HPDE6-E6E7 (cell line): ENCODE measurements around the gene NKD2.

Experiments used
- DNase-seq: peaks from one replicate; pipeline ENCODE4 v3.0.0; 2011; ENCODE audit warnings: missing footprints; ENCODE audit errors: extremely low spot score

Gene NKD2

DNA sequence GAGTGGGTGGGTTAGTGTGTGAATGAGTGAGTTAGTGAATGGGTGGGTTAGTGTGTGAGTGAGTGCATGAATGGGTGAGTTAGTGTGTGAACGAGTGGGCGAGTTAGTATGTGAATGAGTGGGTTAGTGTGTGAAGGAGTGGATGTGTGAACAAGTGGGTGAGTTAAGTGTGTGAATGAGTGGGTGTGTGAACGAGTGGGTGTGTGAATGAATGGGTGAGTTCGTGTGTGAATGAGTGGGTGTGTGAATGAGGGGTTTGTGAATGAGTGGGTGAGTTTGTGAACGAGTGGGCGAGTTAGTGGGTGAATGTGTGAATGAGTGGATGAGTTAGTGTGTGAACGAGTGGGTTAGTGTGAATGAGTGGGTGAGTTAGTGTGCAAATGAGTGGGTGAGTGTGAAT, 34.0 kb downstream of the NKD2 start:
- DNase-seq: no peak

DNA sequence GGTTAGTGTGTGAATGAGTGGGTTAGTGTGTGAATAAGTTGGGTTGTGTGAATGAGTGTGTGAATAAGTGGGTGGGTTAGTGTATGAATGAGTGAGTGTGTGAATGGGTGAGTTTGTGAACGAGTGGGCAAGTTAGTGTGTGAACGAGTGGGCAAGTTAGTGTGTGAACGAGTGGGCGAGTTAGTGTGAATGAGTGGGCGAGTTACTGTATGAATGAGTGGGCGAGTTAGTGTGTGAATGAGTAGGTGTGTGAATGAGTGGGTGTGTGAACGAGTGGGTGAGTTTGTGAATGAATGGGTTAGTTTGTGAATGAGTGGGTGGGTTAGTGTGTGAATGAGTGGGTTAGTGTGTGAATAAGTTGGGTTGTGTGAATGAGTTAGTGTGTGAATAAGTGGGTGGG, 34.7 kb downstream of the NKD2 start:
- DNase-seq: no peak

DNA sequence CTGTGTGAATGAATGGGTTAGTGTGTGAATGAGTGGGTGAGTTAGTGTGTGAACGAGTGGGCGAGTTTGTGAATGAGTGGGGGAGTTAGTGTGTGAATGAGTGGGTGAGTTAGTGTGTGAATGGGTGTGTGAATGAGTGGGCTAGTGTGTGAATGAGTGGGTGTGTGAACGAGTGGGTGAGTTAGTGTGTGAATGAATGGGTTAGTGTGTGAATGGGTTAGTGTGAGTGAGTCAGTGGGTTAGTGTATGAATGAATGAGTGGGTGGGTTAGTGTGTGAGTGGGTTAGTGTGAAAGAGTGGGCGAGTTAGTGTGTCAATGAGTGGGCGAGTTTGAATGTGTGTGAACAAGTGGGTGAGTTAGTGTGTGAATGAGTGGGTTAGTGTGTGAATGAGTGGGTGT, 35.5 kb downstream of the NKD2 start:
- no peak for DNase-seq

DNA sequence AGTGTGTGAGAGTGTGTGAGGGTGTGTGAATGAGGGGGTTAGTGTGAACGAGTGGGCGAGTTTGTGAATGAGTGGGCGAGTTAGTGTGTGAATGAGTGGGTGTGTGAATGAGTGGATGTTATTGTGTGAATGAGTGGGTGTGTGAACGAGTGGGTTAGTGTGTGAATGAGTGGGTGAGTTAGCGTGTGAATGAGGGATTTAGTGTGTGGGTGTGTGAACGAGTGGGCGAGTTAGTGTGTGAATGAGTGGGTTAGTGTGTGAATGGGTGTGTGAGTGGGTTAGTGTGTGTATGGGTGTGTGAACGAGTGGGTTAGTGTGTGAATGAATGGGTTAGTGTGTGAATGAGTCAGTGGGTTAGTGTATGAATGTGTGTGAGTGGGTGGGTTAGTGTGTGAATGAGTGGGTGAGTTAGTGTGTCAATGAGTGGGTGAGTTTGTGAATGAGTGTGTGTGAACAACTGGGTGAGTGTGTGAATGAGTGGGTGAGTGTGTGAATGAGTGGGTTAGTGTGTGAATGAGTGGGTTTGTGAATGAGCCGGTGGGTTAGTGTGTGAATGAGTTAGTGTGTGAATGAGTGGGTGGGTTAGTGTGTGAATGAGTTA, 37.5 kb downstream of the NKD2 start:
- DNase-seq: no peak

DNA sequence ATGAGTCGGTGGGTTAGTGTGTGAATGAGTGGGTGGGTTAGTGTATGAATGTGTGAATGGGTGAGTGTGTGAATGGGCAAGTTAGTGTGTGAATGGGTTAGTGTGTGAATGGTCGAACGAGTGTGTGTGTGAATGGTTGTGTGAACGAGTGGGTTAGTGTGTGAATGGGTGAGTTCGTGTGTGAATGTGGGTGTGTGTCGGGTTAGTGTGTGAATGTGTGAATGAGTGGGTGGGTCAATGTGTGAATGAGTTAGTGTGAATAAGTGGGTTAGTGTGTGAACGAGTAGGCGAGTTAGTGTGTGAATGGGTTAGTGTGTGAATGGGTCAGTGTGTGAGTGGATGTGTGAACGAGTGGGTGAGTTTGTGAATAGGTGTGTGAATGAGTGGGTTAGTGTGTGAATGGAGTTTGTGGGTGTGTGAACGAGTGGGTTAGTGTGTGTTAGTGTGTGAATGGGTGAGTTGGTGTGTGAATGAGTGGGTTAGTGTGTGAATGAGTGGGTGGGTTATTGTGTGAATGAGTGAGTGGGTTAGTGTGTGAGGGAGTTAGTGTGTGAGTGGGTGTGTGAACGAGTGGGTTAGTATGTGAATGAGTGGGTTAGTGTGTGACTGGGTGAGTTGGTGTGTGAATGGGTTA, 38.8 kb downstream of the NKD2 start:
- no peak for DNase-seq

DNA sequence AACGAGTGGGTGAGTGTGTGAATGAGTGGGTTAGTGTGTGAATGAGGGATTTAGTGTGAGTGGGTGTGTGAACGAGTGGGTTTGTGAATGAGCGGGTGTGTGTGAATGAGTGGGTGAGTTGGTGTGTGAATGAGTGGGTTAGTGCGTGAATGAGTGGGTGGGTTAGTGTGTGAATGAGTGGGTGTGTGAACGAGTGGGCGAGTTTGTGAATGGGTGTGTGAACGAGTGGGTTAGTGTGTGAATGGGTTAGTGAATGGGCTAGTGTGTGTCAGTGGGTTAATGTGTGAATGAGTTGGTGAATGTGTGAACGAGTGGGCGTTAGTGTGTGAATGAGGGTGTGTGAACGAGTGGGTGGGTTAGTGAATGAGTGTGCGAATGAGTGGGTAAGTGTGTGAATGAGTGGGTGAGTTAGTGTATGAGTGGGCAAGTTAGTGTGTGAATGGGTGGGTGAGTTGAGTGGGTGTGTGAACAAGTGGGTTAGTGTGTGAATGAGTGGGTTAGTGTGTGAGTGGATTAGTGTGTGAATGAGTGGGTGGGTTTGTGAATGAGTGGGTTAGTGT, 39.6 kb downstream of the NKD2 start:
- DNase-seq: no peak

DNA sequence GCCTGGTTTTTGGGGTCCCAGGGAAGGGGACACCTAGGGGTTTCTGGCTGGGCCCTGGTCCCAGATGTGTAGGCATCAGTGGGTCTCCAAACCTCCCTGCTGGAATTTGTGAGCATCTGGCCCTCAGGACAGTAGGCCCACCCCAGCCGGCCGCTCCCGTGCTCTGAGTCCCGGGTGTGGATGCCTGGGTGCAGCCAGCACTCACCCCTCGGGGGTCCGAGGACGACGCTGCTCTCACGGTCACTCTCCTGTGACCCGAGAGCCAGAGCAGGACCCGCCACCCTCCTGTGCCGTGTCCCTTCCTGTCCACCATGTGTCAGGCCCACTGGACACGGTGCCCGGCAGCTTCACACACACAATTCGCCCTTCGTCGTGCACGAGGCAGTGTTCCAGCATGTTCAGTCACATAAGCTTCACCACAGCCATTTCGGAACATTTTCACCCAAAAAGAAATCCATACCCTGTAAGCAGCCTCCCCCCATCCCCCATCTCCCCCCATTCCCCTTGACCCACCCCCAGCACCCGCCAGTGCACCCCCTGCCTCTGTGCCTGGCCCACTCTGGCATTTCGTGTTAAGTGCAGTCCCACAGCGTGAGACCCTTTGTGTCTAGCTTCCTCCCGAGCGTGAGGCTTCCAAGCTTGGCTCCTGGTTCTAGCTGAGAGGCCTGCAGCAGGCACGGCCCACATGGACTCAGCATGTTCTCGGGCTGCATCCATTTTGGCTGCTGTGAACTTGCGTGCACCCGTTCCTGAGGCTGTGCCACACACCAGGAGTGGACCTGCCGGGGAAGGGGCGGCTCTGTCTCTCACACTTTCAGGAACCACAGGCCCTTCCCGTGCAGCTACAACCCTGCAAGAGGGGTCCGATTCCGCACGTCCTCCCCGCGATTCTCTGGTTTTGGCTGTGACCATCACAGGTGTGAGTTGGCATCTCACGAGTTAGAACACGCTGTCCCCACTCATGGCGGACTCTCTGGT, 40.5 kb downstream of the NKD2 start:
- no peak for DNase-seq

DNA sequence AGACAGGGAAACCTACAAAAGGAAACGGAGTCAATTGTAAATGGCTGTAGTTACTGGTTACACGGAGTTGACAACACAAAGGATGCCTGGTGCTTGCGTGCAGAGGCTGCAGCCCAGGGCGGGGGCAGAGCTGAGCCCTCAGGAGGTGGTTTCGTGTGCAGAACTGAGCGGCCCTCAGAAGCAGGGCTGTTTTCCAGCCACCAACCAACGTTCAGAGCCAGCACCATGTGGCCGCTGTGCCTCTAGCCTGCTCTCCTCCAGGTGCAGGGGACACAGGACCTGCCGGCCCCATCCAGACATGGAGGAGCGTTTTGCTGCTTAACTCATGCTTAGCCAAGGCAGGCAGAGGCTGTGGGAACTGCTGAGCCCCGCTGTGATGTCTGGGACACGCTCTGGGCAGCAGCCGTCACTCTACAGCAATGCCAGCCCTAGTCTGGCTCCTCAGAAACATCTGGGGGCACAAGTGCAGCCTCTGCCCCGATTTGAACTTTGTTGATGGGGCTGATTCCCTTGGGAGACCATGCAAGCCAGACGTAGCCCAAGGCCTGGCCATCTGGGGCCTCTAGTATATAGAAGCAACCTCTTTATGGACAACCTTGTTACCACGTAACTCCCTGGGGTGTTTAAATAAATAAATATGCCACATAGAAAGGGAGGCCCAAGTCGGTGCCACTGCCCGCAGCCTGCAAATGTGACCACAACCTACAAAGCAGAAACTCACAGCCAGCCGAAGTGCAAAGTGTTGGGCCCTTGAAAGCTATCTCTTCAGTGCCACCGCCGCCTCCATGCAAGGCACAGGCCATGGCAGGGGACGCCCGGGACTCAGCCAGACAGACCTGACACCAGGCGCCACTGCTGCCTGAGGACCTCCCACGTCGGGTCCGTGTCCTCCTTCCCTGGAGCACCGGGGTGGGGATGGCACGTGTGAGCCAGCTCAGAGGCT, 42.1 kb downstream of the NKD2 start:
- no peak for DNase-seq

DNA sequence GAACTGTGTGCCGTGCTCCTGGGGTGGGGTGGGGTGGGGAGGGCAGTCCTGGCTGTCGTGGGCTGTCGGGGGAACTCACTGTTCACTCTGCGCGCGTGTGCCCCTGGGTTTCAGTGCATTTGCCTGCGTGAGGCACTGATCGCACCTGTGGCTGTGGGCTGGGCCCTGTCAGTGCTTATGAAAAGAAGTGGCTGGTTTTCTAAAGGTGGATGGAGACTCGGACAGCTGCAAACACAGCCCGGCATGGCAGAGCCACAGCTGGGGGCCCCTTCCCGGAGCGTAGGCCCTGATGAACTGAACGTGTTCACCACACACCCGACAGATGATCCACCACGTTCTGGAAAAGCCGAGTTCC, 42.7 kb downstream of the NKD2 start:
- DNase-seq: no peak

DNA sequence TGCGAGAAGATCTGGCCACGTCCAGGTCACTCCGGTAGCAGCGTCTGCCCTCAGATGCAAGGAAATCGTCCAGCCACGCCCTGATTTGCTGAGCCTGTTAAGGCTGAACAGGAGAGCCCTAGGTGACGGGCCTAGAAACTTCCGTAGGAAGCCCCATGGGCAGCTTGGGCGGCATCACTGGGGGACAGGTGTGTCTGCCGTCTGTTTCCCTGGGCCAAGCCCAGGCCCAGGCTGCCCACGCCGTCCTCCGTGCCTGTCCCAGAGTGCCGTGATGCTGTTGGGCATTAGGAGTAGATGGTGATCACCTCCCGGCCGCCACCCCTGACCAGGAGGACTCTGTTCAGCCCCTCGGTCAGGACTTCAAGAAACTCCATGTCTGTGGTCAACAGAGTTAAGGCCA, 43.5 kb downstream of the NKD2 start:
- no peak for DNase-seq

DNA sequence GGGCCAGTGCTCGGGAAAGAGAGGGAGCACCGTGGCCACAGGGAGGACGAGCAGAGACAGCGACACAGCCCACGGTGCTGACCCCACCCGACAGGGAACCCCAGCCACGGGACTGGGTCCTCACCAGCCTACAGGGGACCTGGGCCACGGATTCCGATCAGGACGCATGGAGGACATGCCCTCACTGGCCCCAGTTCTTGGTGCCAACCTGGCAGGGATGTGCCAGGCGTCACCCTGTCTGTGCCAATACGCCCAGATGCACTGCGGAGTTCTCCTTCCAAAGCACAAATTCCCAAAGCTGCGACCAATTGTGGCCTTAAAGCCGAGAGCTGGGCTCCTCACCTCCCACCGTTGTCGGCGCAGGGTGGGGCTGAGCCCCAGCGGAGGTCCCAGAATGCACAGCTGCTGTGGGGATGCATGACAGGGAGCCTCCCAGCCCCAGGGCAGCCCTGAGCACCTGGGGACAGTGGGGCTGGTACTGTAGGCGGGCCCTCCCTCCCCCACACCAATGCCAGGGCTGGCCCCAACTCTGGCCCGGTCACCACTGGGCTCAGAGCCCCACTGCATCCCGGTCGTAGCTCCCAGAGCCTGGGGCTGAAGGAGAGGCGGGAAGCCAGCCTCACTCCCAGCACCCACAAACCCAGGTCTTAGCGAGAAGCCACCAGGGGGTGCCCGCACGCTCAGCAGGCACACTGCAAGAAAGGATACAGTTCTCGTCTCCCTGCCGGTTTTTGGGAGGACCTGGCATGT, 44.2 kb downstream of the NKD2 start:
- no peak for DNase-seq

DNA sequence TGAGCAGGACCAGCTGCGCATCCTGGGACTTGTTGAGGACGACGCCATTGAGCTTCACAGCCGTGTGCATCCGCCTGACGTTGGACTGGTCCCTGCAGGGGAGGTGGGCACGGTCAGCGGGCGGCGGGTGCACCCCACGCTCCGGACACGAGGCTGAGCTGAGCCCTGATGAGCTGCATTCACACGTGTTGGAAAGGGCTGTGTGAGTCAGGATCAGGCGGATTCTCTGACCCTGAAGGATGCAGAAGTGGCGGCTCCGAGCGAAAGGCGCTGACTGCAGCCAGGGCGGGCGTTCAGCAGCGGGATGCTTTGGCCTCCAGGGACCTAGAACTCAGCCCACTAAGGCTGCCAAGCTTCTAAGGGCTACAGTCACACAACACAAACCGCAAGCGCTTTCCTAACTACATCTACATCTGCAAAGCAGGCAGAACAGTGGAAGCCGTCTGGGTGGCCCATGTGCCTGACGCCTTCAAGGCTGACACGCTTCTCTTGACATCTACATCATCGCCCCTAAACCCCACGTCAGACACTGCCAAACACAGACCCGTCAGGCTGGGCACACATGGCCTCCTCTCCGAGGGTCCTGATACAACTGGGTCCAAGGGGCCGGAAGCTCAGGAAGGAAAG, 44.9 kb downstream of the NKD2 start:
- DNase-seq: no peak

DNA sequence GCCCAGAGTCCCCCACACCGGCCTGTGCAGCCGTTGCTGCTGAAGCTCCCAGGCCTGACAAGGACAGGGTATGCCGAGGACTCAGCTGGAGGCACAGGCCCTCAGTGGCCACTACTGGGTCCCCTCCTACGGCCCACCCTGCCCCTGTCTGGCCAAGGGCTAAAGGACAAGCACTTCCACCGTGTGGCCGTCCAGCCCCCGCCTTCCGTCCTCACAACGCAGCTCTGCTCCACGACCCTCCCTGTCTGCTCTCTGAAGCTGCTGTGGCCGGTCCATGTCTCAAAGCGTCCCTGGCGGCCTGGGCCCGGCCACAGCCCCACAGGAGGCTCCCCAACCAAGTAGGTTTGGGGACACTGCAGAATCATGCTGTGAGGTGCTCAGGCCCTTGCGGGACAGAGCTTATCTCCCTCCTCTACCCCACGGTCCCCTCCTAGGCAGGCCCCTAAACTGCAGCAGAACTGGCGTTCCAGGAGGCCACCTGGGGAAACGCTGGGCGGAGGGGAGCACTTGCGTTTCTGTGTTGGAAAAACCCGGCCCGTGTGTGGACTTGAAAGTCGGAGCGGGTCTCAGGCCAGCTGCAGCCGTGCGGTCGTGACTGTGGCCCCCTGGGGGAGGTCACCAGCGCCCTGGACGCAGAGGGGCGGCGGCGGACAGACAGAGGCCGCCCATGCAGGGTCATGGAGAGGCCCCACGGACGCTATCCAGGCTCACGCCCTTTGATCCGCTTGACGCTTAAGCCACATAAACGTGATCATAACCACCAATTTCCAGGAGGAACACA, 45.6 kb downstream of the NKD2 start:
- DNase-seq: no peak

DNA sequence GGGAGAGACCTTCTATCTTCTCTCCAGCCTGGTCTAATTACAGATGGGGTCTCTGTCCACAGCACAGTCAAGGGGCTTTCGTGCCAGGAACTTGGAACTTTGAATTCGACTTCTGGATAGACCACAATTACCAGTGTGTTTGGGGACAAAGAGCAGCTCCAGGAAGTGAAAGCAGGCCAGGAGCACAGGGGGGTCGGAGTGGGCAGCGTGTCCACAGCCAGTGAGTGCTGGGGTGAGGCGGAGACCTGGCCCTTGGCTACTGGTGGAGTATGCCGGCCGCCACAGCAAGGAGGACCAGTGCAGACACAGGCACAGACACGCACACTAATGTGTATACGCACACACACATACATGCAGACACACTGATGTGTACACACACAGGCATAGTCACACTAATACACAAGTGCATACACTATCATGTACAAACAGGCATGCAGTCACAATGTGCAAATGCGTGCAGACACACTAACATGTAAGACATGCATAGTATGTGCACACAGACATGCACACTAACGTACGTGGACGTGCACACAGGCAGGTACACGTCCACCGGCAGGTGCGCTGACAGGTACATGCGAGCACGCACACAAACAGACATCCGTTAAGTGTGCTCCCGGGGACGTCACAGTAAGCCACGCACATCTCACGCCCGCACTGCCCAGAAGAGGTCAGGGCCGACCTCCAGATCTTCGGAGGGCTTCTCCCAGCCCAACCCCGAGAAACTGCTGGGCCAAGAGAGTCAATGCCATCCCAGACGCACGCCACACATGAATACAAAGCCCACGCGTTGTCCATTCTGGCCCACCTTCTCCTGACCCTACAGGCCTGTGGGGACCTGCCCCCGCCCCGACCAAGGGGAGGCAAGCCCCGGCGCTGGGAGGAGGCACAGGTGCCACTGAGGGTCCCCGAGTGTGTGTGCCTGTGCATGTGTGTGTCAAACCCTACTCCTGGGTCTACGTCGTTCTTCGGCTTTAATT, 46.5 kb downstream of the NKD2 start:
- no peak for DNase-seq

DNA sequence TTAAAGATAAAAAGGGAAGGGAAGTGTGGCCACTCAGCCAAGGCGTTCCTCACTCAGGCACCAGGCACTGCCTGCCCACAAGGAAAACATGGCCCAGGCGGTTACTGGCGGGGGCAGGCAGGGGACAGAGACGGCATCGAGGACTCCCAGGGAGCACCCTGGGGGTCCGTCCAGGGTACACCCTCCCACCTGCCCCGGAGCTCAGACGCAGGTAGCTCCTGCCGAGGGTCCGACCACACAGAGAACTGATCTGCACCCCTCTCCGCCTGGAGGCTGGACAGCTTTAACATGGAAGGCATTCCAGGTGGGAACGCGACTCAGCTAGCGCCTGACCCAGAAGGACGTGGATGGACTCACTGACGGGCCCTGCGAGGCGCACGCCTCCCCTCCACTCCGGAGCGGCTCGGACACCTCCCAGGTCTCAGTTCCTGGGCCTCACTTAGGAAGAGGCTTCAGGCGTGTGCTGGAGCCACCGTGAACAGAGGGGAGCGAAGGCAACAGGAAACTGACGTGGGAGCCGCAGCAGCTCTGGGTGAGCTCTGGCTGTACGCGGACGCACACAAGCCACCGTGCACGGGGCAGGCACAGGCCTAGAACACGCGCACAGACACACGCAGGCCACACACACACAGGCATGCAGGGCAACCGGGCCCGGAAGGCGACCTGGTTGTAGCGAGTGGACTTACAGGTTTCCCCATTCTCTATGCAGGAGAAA, 47.5 kb downstream of the NKD2 start:
- no peak for DNase-seq

DNA sequence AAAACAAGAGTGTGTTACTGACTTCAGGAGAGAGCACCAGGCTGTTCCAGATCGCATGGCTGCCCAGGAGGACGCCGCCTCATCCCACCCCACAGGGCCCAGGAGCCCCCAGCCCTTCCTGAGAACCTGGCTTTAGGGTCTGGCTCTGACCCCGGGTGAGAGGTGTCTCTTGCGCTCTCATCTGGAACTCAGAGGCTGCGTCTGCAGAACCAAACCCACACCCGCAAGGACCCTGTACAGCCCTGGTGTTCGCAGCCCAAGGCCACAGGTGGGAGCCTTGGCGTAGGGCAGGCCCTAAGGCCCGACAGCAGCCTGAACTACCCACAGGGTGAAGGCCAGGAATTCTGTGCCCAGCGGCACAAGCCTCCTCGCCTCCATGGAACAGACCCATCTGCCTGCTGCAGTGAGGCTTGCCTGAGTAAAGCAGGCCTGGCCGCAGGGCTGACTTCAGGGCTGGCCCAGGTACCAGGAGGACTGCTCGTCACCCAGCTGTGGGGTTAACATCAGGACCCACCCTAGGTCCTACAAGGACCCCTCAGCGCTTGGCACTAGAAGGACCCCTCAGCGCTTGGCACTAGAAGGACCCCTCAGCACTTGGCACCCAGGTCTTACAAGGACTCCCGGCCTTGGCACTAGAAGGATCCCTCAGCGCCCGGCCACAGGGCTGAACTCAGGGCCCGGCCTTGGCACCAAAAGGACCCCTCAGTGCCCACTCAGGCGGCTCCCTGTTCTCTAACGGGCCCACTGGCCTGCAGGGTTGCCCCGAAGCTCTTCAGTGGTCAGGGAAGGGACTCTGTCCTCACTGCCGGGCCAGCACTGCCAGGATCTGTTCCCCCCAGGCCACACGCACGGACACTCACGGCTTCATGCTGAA, 48.2 kb downstream of the NKD2 start:
- DNase-seq: no peak
